Vagina (tissue), 2 donors: ENCODE data around the gene PACS2.

Experiments used
- CTCF ChIP-seq, 3 experiments: fragments of 450-650 bp in 2 of 3; fragments of 200-600 bp in 1 of 3; sonication (generic) in 1 of 3; IDR thresholded peaks; one replicate each; pipeline ENCODE4 v1.5.1; 2017 to 2019; ENCODE audit warnings: antibody characterized with exemption in 3 of 3, mild to moderate bottlenecking in 2 of 3, moderate library complexity in 2 of 3
- POLR2A ChIP-seq, 2 donors: fragments of 450-650 bp; IDR thresholded peaks; one replicate each; pipeline ENCODE4 v1.6.1; 2017; ENCODE audit warnings: antibody characterized with exemption in 2 of 2, mild to moderate bottlenecking in 2 of 2, moderate library complexity in 2 of 2

- TF ChIP-seq CTCF (IDR thresholded peaks at IDR 0.05) = no peak
- TF ChIP-seq POLR2A (IDR thresholded peaks at IDR 0.05) = no peak
These were observed 122.6 kb downstream of the PACS2 start for GRCh38 chr14:105436891-105437722.
